HG02588 (cell line): ENCODE results near the gene TIMD4.
"Not testable (repeated sequence)": the region's sequence is repeated elsewhere in the genome, so short reads cannot be mapped to it uniquely, and the experiment has no call there.

ENCODE experiments used
- ATAC-seq: cut with Tn5 transposase; IDR thresholded peaks from one replicate; pipeline ENCODE4 v1.9.1; 2021; ENCODE audit warnings: mild to moderate bottlenecking, moderate library complexity; ENCODE audit not compliant: unreplicated experiment

TIMD4 gene

DNA sequence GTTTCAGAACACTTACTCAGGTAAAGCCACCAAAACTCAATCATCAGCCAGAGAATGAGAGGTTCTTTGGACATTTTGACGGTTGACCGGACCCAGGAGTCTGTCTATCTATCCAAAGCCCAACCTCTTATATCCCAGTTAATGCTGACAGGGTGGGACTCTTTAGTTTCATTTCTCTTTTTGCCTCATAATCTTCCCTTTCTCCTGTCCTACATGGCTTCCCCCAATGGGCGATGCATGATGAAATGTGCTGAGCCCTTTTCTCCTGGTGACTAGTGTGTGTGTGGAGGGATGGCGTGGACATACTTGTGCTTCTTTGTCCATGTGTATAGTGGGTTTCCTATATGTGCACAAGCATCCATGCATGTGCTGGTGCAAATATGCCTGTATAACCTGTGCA, at the start of gene TIMD4:
TIMD4 (minus strand) TSS at position 102 of the 400 bp plus-strand sequence; CDS start at position 74, 28 bp downstream.
- ATAC-seq, result no peak

DNA sequence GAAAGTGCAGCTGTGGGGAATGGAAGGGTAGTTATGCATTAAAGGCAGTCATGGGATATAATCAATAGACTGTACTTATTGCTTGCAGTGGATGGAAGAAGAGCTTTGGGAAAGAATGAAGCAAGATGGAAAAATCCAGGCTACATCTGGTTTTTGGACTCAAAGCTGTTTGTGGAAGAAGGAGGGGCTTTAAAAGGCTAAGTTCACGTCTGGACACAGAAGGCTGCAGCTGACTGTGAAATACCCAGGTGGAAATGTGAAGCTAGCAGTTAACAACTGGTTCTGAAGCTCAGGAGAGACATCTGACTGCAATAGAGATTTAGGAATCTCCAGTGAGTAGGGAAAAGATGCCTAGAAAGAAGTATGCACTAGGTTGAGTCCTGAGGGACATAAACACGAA, 43.2 kb upstream of the TIMD4 start:
- ATAC-seq, result no peak

DNA sequence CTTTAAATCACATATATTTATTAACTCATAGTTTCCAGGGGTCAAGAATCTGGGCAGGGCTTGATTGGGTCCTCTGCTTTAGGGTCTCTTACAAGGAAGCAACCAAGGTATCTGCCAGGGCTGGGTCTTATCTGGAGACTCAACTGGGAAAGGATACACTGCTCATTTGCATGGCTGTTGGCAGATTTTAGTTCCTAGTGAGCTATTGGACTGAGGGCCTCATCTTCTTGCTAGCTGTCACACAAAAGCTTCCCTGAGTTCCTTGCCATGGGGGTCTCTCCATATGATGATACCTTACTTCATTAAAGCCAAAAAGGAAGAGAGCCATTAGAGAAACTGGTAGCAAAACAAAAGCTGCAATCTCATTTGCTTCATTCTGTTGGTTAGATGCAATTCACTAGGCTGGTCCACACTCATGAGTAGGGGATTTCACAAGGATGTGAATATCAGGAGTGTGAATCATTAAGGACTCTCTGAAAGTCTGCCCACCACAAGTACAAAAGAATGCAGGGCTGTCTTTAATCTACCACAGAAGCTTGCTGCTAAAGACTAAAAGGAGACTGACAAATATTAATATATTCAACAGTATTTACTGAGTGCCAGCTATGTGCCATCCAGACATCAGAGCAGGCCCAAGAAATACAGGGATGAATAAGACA, 42.0 kb upstream of the TIMD4 start:
- ATAC-seq, result no peak

DNA sequence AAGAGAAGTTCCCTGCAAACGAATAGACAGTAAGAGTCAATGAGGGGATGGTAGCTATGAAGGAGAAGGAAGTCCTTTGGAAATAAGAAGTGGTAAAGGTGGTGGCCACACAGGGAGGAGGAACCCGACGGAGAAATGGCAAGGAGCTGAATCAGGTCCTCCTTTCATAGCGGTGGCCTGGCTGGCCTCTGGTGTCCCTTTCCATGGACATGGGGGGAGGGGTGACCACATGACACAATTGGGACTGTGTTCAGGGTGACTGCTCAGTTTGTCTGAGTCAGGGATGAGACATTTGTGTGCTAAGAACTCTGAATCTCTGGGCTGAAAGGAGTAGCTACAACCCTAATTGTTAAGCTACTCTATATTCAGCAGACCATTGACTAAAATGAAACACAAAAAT, 28.7 kb upstream of the TIMD4 start:
- ATAC-seq, result no peak

DNA sequence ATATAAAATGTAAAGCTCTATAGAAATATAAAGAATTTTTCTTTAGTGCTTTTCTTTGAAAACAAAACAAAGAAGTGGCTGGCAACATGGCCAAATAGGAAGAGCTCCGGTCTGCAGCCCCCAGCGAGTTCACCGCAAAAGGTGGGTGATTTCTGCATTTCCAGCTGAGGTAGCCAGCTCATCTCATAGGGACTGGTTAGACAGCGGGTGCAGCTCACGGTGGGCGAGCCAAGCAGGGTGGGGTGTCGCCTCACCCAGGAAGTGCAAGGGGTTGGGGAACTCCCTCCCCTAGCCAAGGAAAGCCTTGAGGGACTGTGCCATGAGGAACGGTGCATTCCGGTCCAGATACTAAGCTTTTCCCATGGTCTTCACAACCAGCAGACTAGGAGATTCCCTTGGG, 21.0 kb upstream of the TIMD4 start:
- ATAC-seq, result no peak

DNA sequence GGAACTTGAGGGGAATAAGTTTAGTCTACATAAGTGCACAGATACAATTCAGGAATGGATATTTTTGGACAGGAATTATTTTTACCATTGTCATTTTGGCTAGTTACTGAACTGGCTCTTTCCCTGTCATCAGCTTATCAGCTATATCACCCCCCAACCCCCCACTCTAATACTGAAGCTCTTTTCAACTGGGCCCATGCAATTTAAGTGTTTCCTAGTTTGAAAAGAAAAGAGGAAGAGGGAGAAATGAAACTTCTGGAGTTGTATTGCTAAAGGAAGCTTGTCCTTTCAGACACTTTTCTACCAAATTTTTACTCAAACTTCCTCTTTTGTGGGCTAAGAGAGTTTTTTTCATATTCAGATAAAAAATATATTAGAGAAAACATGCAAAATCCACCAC, 18.5 kb upstream of the TIMD4 start:
- ATAC-seq, result no peak

DNA sequence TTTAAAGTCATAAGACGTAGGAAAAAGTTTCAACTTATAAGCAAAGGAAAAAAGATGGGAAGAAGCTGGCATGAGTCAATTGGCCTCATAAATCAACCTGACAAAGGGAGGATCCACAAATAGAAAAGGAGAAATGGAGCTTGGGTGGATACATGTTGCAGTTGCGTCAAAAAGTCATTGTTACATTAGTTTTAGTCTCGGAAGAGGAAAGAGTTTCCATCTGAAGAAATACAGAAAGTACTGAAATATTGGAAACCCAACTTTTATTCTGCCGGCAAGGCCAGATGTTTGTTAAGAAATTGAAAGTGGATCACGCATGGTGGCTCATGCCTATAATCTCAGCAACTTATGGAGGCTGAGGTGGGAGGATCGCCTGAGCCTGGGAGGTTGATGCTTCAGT, 11.3 kb upstream of the TIMD4 start:
- no peak for ATAC-seq

DNA sequence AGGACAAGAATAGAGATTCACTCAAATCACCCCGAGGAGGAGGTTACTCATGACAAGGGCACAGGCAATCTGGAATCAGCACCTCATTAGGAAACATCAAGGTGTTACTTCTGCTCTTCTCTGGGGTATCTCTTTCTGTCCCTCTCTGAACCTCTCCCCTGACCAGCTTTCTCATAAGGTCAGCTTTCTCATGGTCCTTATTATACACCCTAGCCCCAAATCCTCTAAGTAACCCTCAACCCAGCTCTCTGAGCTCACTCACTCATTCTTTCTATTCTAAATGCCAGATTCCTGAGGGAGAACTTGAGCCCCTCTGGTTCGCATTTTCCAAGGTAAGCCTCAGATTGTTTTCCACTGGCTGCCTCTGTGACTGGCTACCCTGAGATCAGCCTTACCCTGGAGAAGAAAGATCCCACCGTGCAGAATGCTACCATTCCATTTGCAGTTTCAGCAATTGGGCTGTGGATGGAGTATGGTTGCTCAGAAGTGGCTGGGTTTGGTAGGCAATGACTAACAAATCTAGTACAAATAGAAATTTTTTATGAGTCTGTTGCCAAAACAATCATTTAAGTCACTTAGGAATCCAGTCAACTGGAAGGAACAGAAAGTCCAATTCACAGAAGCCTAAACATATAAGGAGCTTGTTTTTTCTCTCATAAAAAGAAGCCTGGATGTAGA, 9.0 kb upstream of the TIMD4 start:
- no peak for ATAC-seq

DNA sequence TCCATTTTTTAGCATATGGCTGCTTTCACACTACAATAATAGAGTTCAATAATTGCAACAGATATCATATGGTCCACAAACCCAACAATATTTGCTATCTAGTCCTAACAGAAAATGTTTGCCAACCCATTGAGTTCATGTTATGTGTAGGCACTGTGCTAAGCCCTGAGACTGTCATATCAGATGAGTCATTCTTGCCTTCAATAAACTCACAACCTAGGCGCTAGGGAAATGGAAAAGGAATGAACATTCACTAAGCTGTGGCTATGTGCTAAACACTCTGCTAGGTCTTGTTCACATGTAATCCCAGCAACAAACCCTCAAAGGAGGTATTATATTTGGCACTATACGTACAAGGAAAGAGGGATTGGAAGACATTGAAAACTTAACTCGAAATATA, 8.4 kb upstream of the TIMD4 start:
- ATAC-seq, result no peak

DNA sequence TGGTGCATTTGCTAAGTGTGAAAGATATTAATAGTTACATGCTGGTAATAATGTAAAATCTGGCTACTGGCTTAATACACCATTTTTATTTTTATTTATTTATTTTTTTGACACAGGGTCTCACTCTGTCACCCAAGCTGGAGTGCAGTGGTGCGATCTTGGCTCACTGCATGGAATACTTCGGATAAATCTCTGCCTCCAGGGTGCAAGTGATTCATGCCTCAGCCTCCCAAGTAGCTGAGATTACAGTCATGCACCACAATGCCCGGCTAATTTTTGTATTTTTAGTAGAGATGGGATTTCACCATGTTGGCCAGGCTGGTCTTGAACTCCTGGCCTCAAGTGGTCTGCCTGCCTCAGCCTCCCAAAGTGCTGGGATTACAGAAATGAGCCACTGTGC, 4.4 kb upstream of the TIMD4 start:
- not testable (repeated sequence) for ATAC-seq

DNA sequence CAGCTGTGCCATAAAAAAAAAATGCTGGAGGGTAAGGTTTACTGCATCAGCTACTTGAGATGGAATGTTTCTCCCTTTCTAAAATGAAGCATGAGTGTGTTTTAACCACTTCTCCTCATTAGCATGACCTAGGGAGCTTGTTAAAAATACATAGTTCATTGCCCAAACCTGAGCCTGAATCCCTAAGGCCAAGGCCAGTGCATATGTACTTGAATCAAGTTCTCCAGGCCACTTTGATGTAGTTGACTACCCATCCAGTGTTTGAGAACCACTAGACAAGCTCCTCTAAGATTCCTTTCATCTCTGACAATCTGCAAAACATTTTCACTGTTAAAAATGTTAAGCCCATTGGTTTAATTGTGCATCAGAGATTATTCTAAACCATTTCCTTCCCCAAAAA, 6.7 kb downstream of the TIMD4 start:
- ATAC-seq, result no peak

DNA sequence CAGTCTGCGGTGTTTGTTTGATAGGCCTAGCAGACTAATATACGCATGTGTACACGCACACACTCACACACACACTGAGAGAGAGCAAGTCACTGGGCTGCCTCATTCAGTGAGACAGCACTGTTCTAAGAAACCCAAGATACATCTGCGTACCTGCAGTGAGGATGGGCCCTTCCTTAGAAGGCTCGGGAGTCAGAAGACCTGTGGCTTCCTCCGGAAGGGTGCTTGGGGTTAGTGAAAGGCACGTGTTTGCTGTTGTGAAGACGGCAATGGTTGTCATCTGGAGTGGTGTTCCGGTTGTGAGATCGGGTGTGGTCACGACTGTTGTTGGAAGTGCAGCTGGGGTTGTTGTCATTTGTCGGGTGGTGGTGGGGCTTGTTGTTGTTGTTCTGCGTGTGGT, 11.7 kb downstream of the TIMD4 start:
- ATAC-seq, result no peak

DNA sequence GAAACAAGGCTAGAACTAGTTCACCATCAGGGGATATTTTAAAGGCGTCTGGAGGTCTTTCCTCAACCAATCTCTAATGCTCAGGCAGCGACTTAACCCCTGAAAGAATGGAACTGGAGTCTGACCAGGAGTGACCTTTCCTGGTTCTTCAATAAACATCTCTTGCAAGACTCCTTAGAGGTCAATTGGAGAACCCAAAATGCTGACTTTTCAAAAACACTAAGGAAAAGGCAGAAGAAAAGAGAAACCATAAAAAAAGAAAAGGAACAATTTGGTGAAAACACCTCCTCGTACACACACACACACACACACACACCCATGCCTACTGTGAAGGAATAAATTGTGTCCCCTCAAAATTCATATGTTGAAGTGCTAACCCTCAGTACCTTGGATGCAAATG, 12.3 kb downstream of the TIMD4 start:
- no peak for ATAC-seq

DNA sequence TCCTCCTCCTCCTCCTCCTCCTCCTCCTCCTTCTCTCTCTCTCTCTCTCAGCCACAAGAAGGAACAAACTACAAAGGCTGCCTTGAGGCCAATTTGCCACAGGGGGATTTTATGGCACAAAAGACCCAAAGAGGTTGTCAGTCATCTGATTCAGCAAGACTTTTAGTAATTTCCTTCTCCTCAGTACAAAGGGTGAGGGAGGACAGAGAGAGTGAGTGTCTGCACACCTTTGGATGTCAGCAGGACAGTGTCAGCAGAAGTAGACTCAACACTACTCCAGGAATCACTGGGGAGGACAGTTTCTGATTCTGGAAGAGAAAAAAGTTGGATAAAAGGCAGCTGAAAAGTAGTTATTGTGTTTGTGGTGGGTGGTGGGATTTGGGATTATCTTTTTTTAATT, 13.6 kb downstream of the TIMD4 start:
- no peak for ATAC-seq

DNA sequence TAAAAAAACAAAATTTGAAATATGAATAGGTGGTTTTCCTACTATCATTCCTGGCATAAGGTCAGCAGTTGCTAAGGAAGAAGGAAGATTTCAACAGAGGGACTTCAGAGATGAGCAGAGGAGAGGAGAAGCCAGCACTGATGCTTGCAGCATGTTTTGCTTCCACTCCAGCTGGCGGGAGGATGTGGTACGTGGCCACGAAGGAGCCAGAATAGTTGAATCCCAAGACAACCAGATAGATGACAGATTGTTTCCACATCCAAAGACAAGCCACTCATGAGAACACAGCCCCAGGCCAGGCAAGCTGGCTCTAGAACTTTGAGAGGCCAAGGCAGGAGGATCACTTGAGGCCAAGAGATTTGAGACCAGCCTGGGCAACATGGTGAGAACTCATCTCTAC, 15.1 kb downstream of the TIMD4 start:
- no peak for ATAC-seq

DNA sequence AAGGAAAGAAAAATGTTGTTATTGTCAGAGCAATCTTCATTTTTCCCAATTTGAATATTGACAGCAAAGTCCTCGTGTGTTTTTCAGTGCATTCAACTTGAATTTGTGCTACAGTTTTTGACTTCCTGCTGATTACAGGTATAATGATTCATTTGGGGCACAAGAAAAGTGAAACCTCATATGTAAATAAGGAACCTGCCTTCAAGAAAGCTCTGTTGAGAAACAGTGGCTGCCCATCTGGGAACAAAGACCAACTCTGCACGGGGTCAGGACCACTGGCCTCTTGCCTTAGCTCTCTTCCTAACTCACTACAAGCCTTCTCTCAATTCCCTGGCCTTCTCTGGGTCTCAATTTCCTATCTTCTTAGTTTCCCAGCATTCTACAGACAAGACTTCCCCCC, 21.0 kb downstream of the TIMD4 start:
- peak; percentile 92 for ATAC-seq

DNA sequence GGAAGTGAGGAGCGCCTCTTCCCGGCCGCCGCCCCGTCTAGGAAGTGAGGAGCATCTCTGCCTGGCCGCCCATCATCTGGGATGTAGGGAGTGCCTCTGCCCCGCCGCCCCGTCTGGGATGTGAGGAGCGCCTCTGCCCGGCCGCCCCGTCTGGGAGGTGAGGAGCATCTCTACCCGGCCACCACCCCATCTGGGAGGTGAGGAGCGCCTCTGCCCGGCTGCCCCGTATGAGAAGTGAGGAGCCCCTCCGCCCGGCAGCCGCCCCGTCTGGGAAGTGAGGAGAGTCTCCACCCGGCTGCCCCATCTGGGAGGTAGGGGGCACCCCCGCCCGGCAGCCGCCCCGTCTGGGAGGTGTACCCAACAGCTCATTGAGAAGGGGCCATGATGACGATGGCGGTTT, 22.6 kb downstream of the TIMD4 start:
- ATAC-seq, result not testable (repeated sequence)

DNA sequence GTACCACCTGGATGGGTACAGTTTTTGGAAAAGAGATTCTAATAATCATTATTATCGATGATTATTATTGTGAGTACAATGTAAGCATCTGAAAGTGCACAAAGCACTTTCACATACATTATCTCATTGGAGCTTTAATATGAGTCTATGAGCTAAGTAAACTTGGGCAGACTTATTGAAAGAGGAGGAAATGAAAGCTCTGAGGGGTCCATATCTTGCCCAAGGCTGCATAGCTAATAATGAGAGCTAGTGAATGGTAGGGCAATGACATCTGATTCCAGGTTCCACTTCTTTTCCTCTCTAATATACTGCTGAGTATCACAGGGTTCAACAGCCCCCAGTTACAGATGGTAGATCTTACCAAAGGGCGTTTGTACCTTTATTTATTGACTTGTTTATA, 26.1 kb downstream of the TIMD4 start:
- no peak for ATAC-seq

DNA sequence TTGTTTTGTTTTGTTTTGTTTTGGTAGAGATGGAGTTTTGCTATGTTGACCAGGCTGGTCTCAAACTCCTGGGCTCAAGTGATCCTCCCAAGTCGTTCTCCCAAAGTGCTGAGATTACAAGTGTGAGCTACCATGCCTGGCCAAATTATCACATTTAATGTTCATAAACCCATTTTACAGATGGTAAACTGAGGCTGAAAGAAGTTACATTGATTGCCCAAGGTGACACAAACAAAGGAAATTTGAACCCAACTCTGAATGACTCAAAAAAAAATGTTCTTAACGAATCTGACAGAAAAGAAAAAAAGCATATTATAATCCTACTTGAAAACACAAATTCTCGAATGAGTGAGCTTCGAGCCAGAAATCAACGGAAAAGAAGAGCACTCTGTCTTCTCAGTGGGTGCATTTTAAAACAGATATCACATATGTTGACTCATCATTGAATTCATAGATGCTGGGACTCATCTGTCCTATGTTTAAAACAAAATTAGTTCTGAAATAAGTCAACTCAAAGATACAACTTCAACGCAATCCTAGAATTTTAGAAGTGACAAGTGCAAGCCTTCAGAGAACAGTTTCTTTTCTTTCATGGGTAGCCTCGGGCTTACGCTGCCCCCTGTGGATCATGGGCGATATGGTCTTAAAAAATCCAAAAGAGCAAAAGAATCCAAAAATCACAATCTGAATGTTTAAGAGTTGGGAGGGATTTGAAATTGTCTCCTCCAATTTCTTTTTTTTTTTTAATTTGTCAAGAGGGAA, 28.4 kb downstream of the TIMD4 start:
- ATAC-seq, result no peak

DNA sequence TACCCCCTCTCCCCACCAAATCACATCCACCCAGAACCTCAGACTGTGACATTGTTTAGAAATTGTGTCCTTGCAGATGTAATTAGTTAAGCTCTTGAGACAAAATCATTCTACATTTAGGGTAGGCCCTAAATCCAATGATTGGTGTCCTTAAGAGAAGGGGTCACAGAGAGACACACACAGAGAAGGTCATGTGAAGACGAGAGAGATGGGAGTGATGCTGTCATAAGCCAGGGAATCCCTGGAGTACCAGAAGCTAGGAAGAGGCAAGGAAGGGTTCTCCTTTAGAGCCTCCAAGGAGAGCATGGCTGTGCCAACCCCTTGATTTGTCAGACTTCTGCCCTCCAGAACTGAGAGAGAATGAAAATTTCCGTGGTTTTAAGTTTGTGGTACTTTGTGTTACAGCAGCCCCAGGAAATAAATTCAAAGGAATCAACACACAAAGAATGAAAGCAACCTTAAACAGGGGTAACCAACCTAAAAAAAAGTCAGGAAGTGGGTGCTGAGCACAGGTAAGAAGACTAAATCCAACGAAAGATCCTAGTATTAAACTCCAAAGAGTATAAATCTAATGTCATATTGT, 33.6 kb downstream of the TIMD4 start:
- no peak for ATAC-seq

DNA sequence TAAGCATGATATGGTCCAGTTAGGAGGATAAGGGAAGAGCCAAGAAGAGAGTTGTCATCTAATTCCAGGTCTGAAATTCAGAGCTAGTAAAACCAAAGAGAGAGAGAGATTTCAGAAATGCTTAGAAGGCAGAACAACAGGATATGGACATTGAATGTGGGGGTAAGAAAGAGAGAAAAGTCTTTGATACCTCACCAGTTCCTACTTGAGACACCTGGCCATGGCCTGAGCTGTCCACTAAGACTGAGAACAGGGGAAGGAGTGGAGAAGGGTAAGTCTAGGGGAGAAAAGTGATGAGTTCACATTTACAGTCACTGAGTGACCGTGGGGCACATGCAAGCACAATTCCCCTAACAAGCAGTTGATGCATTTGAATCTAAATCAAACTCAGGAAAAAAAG, 35.5 kb downstream of the TIMD4 start:
- ATAC-seq, result no peak

DNA sequence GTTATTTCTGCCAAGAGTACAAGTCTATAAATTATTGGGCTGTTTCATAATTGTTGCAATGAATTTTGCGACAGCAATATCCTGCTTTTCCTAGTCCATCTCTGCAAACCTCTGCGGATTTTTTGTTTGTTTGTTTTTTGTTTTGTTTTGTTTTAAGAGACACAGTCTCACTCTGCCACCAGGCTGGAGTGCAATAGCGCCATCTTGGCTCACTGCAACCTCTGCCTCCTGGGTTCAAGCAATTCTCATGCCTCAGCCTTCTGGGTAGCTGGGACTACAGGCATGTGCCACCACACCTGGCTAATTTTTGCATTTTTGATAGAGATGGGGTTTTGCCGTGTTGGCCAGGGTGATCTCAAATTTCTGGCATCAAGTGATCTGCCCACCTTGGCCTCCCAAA, 37.3 kb downstream of the TIMD4 start:
- ATAC-seq, result not testable (repeated sequence)
